Measurements from ENCODE around the gene SAMD13.

The SAMD13 gene

GRCh38 chr1:84301785-84302385, 377 bp downstream of the SAMD13 start:
- no peak overlapping the region for H3K4me3 ChIP-seq (ENCODE audit: low read depth, low read length)
- no peak for TF ChIP-seq CTCF (IDR thresholded peaks at IDR 0.05; ENCODE audit: borderline replicate concordance, insufficient read depth, low read depth, low read length)

GRCh38 chr1:84303314-84303830, 1.9 kb downstream of the SAMD13 start:
- no peak for TF ChIP-seq CTCF (IDR thresholded peaks at IDR 0.05; ENCODE audit: borderline replicate concordance, insufficient read depth, low read depth, low read length)
- H3K4me3 ChIP-seq (ENCODE audit: low read depth, low read length), result peak overlapping the region; percentile 15

GRCh38 chr1:84307398-84307797, 5.9 kb downstream of the SAMD13 start:
- TF ChIP-seq CTCF (IDR thresholded peaks at IDR 0.05; ENCODE audit: borderline replicate concordance, insufficient read depth, low read depth, low read length), result no peak
- no peak overlapping the region for H3K4me3 ChIP-seq (ENCODE audit: low read depth, low read length)

- no peak for TF ChIP-seq CTCF (IDR thresholded peaks at IDR 0.05; ENCODE audit: borderline replicate concordance, insufficient read depth, low read depth, low read length)
- H3K4me3 ChIP-seq (ENCODE audit: low read depth, low read length), result no peak overlapping the region
These were observed 9.8 kb downstream of the SAMD13 start for GRCh38 chr1:84311296-84311695.

GRCh38 chr1:84319662-84320061, 18.2 kb downstream of the SAMD13 start:
- H3K4me3 ChIP-seq (ENCODE audit: low read depth, low read length), result no peak overlapping the region
- no peak for TF ChIP-seq CTCF (IDR thresholded peaks at IDR 0.05; ENCODE audit: borderline replicate concordance, insufficient read depth, low read depth, low read length)

- no peak for TF ChIP-seq CTCF (IDR thresholded peaks at IDR 0.05; ENCODE audit: borderline replicate concordance, insufficient read depth, low read depth, low read length)
- H3K4me3 ChIP-seq (ENCODE audit: low read depth, low read length), result no peak overlapping the region
These were observed 26.3 kb downstream of the SAMD13 start for GRCh38 chr1:84327830-84328229.
